HG03103 (cell line): Measurements from ENCODE around the gene SETD3.
"Not testable (repeated sequence)": the region's sequence is repeated elsewhere in the genome, so short reads cannot be mapped to it uniquely, and the experiment has no call there.

Source experiments
- ATAC-seq: cut with Tn5 transposase; IDR thresholded peaks from one replicate; pipeline ENCODE4 v1.9.1; 2021; ENCODE audit warnings: low read depth; ENCODE audit not compliant: unreplicated experiment

SETD3 gene

DNA sequence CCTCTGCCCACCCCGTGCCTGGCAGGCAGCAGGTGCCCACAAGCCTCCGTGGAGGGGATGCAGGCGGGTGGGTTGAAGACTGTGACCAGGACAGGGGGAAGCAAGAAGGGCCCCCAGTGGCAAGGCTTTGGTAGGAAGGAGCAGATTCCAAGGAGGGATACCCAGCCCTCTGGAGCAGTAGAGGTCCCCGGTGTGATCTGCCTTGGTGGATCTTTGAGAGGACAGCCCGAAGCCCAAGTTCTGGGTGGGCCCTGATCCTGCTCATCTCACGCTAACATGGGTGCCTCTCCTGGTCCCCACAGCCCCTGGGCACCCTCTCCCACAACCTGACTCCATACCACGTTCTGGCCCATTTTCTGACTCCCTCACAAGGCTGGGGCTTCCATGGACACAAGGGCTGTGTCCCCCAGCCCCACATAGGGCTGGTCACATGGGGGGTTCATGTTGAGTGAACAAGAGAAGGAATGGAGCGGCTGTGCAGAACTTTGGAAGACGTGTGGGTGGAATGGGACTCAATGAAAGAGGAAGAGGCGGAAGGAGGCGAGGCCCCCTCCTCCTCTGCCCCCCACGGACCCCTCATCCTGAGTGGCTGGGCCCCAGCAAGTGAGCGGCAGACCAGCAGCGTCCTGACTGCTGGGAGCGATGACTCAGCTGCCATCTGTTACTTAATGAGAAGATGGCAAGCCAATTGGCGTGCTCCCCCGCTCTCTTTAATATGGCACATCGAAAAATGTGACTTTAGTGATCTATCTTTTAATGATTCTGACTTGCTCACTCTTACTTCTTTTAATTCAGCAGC lies 131.6 kb downstream of the SETD3 start:
- no peak for ATAC-seq

DNA sequence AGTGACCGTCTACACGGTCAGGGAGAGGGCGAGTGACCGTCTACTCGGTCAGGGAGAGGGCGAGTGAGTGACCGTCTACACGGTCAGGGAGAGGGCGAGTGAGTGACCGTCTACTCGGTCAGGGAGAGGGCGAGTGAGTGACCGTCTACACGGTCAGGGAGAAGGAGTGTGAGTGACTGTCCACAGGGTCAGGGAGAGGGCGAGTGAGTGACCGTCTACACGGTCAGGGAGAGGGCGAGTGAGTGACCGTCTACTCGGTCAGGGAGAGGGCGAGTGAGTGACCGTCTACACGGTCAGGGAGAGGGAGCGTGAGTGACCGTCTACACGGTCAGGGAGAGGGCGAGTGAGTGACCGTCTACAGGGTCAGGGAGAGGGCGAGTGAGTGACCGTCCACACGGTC lies 132.4 kb downstream of the SETD3 start:
- not testable (repeated sequence) for ATAC-seq
